Calu3 (cell line): ENCODE results near the gene OTOGL. TPM values are rescaled to one million over a fixed set of nuclear protein-coding genes. Genes with fewer than 3 reads are reported as not detected.
"Not testable (repeated sequence)": the region's sequence is repeated elsewhere in the genome, so short reads cannot be mapped to it uniquely, and the experiment has no call there.

Experiments used
- BruUV-seq: library from RNA; stranded (reverse); fragments of 400-500 nt; replicated peaks from 2 replicates; lab custom pipeline; 2021; lab: Mats Ljungman, UMichigan
- CTCF ChIA-PET: fragments of 300-600 bp; sonication (Branson Sonifier 250); formaldehyde crosslinking; loops from one replicate; lab custom pipeline; 2022; ENCODE audit warnings: antibody characterized with exemption; lab: Charles Lee
- DNase-seq: peaks from one replicate; pipeline ENCODE4 v3.0.0; 2022
- H3K27ac Mint-ChIP-seq: one replicate; pipeline ENCODE4 v1.8.0; 2022; ENCODE audit warnings: mixed read lengths; ENCODE audit not compliant: unreplicated experiment
- H3K27me3 Mint-ChIP-seq: one replicate; pipeline ENCODE4 v1.8.0; 2022; ENCODE audit warnings: mixed read lengths; ENCODE audit not compliant: unreplicated experiment
- H3K36me3 Mint-ChIP-seq: one replicate; pipeline ENCODE4 v1.8.0; 2022; ENCODE audit warnings: mild to moderate bottlenecking, moderate library complexity, mixed read lengths; ENCODE audit not compliant: insufficient read depth, unreplicated experiment
- H3K4me1 Mint-ChIP-seq: one replicate; pipeline ENCODE4 v1.8.0; 2022; ENCODE audit warnings: mild to moderate bottlenecking, low read depth, mixed read lengths; ENCODE audit not compliant: unreplicated experiment
- H3K4me3 Mint-ChIP-seq: one replicate; pipeline ENCODE4 v1.8.0; 2022; ENCODE audit warnings: mild to moderate bottlenecking, low read depth, moderate library complexity, mixed read lengths; ENCODE audit not compliant: unreplicated experiment
- H3K9me3 Mint-ChIP-seq: one replicate; pipeline ENCODE4 v1.8.0; 2022; ENCODE audit warnings: low read depth, mixed read lengths; ENCODE audit not compliant: unreplicated experiment
- intact Hi-C: fragments of 100-400 bp; cut with micrococcal nuclease; formaldehyde crosslinking; loops from one replicate; pipeline ENCODE4 v1.10.0; 2022; ENCODE audit not compliant: unreplicated experiment
- total RNA-seq: library from RNA; stranded (reverse); gene quantifications from 2 replicates; pipeline ENCODE4 v1.2.3, GENCODE V29; 2022
- TF ChIP-seq, protein P1 (sequence below): fragments of 200-600 bp; IDR thresholded peaks from one replicate; pipeline ENCODE4 v1.8.0; 2022; ENCODE audit warnings: antibody characterized with exemption; ENCODE audit not compliant: unreplicated experiment

OTOGL gene
- total RNA-seq, 1 experiment from 2014 or later, result 0.09 TPM

DNA sequence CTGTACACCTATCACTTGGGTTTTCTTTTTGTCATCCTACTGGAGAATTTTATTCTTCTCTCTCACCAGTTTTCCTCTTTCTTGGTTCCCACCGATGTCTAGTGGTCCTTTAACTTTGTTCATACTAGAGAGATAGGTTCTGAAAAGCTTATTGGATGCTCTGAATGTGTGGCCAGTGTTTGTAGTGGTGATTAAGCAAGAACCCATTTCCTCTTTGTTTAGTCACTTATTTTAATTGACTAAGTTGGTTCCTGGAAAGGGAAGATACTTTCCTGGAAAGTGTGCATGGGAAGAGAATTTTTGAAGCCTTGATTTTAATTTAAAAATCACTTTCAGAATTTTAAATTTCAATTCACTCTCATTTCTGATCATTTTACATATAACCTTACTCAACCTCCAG lies 127.2 kb downstream of the OTOGL start:
- TF ChIP-seq, protein P1, sequence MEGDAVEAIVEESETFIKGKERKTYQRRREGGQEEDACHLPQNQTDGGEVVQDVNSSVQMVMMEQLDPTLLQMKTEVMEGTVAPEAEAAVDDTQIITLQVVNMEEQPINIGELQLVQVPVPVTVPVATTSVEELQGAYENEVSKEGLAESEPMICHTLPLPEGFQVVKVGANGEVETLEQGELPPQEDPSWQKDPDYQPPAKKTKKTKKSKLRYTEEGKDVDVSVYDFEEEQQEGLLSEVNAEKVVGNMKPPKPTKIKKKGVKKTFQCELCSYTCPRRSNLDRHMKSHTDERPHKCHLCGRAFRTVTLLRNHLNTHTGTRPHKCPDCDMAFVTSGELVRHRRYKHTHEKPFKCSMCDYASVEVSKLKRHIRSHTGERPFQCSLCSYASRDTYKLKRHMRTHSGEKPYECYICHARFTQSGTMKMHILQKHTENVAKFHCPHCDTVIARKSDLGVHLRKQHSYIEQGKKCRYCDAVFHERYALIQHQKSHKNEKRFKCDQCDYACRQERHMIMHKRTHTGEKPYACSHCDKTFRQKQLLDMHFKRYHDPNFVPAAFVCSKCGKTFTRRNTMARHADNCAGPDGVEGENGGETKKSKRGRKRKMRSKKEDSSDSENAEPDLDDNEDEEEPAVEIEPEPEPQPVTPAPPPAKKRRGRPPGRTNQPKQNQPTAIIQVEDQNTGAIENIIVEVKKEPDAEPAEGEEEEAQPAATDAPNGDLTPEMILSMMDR, result no peak
- no peak overlapping the region for H3K27ac Mint-ChIP-seq
- intact Hi-C loops, result no loop called here
- BruUV-seq, result no TSS peak
- no peak overlapping the region for H3K4me3 Mint-ChIP-seq
- peaks cover 9% of the 10 kb centered on the region for H3K4me1 Mint-ChIP-seq
- no peaks in the 10 kb centered on the region for H3K36me3 Mint-ChIP-seq
- DNase-seq, result no peak
- no peaks in the 10 kb centered on the region for H3K27me3 Mint-ChIP-seq
- CTCF ChIA-PET, result interaction anchor here (1.4 kb wide), 1 partner anchor 14 kb away, joined by 3 read pairs; no protein-coding TSS in a partner anchor
- H3K9me3 Mint-ChIP-seq, result no peaks in the 10 kb centered on the region

DNA sequence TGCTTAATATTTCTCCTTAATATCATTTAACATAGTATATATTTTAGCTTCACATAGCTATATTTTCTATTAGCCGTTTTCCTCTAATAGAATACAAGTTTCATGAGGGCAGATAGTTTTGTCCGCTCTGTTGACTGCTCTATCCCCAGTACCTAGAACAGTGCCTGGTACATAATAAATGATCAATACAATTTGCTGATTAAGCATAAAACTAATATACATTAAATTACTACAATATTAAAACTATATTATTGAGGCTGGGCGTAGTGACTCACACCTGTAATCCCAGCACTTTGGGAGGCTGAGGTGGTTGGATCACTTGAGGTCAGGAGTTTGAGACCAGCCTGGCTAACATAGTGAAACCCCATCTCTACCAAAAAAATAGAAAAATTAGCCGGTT lies 128.6 kb downstream of the OTOGL start:
- H3K9me3 Mint-ChIP-seq, CTCF ChIA-PET, intact Hi-C loops, H3K4me1 Mint-ChIP-seq, H3K4me3 Mint-ChIP-seq, BruUV-seq, H3K27ac Mint-ChIP-seq, H3K36me3 Mint-ChIP-seq, H3K27me3 Mint-ChIP-seq, DNase-seq: not testable (repeated sequence)

DNA sequence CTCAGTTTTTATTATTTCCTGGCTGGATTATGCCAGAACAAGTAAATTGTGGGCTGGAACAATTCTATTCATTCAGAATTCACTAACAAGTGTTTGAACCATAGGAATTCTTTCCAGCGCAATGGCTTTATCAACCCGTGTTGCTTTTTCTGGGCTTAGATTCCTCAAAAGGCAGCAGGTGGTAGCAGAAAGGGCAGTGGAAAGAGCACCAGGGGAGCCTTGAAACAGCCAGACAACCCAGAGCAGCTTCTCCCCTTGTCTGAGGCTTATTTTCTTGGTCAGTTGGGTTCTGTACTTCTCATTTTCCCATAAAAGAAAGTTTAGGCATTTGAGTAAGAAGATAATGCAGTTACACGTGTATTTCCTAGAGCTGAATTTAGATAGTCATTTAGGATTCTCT lies 130.7 kb downstream of the OTOGL start:
- peaks cover 9% of the 10 kb centered on the region for H3K4me1 Mint-ChIP-seq
- no peaks in the 10 kb centered on the region for H3K9me3 Mint-ChIP-seq
- H3K4me3 Mint-ChIP-seq, result no peak overlapping the region
- H3K27me3 Mint-ChIP-seq, result no peaks in the 10 kb centered on the region
- no peaks in the 10 kb centered on the region for H3K36me3 Mint-ChIP-seq
- intact Hi-C loops, result no loop called here
- CTCF ChIA-PET, result no interaction called here
- BruUV-seq, result no TSS peak
- H3K27ac Mint-ChIP-seq, result no peak overlapping the region
- DNase-seq, result no peak
- TF ChIP-seq, protein P1, result no peak

DNA sequence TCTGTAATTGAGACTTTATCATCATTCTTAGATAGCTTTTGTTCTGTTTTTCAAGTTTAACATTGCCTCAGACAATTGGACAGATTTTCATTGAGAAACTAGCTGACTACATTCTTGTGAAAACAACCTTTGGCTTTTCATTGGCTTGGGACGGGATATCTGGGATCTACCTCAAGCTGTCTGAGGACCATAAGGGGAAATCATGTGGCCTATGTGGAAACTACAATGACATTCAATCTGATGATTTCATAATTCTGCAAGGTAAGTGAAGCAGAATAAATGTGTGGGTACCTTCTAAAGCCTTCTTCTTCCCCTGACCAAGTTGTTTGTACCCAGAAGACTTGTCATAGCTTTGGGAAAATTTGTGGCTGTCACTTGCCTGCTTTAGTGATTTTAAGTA lies 133.5 kb downstream of the OTOGL start:
- TF ChIP-seq, protein P1, result no peak
- Mint-ChIP-seq H3K4me1 (no peaks in the 10 kb centered on the region), H3K9me3 (no peaks in the 10 kb centered on the region), H3K36me3 (no peaks in the 10 kb centered on the region), H3K27ac (no peak overlapping the region), H3K27me3 (no peaks in the 10 kb centered on the region), H3K4me3 (no peak overlapping the region)
- DNase-seq, result no peak
- intact Hi-C loops, result no loop called here
- CTCF ChIA-PET, result no interaction called here
- BruUV-seq, result no TSS peak

DNA sequence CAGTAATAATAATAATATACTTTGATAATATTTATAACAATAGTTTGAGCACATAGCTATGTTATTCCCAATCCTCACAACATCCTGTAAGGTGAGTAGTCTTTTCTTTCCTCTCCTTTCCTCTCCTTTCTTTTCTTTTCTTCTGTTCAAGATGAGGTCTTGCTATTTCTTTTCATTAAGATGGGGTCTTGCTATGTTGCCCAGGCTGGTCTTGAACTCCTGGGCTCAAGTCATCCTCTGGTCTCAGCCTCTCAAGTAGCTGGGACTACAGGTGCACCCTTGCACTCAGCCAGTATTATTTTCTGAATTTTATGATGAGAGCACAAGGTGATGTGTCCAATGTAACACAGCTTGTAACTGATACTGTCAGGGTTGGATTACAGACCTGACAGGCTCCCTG lies 134.6 kb downstream of the OTOGL start:
- no peaks in the 10 kb centered on the region for H3K4me1 Mint-ChIP-seq
- CTCF ChIA-PET, result interaction anchor here (0.6 kb wide), 1 partner anchor 1292 kb away, joined by 3 read pairs; no protein-coding TSS in a partner anchor
- BruUV-seq, result no TSS peak

More for the DNA sequence above, 134.6 kb downstream of the OTOGL start:
- DNase-seq, result no peak
- H3K27me3 Mint-ChIP-seq, result no peaks in the 10 kb centered on the region
- H3K9me3 Mint-ChIP-seq, result no peaks in the 10 kb centered on the region
- intact Hi-C loops, result no loop called here
- no peak overlapping the region for H3K4me3 Mint-ChIP-seq
- TF ChIP-seq, protein P1, result no peak
- H3K27ac Mint-ChIP-seq, result no peak overlapping the region
- H3K36me3 Mint-ChIP-seq, result no peaks in the 10 kb centered on the region
